GM18511 (cell line): Measurements from ENCODE around the gene MRAP2.
"Not testable (repeated sequence)": the region's sequence is repeated elsewhere in the genome, so short reads cannot be mapped to it uniquely, and the experiment has no call there.

ENCODE experiments used
- ATAC-seq: cut with Tn5 transposase; IDR thresholded peaks from one replicate; pipeline ENCODE4 v1.9.1; 2021; ENCODE audit warnings: mild to moderate bottlenecking, moderate library complexity; ENCODE audit not compliant: unreplicated experiment

The MRAP2 gene

DNA sequence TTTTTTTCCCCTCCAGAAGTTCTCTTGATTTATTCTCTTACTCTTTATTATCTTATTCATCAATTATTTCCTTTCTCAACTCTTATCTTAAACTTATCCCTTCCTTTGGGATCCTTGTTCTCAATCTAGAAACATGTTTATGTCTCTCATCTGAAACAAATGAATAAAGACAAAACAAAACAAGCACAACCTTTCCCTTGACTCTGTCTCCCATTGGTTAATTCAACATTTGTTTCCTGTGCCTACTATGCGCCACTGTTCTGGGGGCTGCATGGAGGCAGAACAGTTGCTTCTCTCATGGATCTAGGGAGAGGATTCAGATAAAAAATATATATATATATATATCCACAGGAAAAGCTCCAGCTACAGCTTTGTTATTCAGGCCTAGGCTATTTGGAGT is 5.2 kb upstream of the MRAP2 start:
- ATAC-seq = no peak

DNA sequence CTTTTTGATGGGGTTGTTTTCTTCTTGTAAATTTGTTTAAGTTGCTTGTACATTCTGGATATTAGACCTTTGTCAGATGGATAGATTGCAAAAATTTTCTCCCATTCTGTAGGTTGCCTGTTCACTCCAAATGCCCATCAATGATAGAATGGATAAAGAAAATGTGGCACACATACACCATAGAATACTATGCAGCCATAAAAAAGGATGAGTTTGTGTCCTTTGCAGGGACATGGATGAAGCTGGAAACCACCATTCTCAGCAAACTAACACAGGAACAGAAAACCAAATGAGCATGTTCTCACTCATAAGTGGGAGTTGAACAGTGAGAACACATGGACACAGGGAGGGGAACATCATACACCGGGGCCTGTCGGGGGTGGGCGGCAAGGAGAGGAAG is 1.6 kb upstream of the MRAP2 start:
- not testable (repeated sequence) for ATAC-seq

DNA sequence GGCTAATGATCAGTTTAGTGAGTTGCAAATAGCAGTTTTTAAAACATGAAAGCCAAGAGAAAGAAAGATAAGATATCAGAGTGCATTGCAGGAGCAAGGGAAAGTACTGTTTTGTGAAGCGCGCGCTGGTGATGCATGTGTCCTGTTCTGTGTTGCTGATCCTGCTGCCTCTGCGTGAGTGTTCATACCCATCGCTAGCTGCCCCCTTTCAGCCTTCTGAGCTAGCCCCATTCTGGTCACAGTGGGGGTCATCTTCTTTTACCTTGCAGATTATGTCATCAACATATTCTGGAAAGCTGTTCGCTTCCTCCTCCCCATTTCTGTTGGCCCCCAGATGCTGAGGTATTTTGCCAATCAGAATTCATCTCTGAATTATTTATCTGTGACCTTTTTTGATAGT is 1.9 kb downstream of the MRAP2 start:
- no peak for ATAC-seq

DNA sequence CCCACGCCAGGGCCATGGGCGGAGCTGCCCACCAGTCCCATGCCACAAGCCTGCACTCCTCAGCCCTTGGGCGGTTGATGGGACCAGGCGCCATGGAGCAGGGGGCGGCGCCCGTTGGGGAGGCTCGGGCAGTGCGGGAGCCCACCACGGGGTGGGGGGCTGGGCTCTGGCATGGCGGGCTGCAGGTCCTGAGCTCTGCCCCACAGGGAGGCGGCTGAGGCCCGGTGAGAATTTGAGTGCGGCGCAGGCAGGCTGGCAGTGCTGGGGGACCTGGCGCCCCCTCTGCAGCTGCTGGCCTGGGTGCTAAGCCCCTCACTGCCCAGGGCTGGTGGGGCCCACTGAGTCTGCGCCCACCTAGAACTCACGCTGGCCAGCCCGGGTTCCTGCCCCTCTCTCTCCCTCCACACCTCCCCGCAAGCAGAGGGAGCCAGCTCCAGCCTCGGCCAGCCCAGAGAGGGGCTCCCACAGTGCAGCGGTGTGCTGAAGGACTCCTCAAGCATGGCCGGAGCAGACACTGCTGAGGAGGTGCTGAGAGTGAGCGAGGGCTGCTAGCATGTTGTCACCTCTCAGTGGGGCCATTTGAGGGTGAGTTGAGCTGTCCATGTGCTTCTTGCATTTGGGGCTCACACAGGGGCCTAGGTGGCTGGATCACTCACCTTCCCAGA is 4.0 kb downstream of the MRAP2 start:
- ATAC-seq = no peak

DNA sequence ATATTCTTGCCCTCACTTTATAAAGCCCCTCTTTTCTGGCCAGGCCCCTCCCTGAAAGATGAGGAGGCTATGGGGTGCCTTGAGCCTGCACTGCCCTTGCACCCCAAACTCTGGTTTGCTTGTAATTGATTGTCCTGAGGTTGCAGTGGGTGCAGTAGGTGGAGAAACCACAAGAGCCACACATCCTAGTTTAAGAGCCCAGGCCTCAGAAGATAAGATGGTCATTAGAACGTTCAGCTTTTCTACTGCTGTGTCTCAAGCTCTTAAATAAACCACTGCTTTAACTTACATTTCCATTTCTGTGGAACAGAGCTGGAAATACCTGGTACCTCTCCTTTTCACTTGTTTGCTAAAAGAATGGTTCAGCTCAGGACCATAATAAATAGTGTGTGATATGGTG is 9.0 kb downstream of the MRAP2 start:
- no peak for ATAC-seq

DNA sequence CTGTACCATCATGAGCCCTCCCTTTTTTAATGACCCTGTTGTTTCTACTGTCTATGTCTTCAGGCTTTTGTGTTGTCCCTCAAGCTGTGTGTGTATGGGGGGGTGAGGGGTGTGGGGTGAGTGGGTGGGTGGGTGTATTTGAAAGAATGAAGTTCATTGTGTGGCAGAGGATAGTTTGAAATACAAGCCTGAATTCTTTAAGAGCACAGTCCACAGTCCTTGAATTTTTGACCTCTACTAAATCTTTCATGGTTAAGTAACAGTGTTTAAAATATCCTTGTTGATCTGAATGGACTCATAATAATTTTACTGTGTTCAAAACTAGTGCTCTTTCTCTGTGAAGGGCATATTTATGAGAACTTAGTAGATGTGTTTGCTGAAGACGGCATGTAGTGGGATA is 10.0 kb downstream of the MRAP2 start:
- no peak for ATAC-seq

DNA sequence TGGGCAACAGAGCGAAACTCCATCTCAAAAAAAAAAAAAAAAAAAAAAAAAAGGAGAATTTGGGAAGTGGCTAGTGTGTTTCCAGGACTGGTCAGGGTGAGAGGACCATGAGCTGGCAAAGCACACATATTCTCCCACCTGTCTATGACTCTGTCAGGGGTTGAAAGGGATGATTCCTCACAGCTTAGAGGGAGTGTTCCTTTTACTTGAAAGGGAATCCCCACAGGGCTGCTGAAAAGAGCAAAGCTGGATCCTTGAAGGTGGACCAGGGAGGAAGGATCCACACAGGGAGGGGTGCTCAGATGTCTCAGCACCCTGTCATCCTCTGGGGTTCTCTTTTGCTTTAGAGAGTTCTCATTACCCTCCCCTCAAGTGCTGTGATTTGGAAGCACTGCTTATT is 13.2 kb downstream of the MRAP2 start:
- ATAC-seq = no peak

DNA sequence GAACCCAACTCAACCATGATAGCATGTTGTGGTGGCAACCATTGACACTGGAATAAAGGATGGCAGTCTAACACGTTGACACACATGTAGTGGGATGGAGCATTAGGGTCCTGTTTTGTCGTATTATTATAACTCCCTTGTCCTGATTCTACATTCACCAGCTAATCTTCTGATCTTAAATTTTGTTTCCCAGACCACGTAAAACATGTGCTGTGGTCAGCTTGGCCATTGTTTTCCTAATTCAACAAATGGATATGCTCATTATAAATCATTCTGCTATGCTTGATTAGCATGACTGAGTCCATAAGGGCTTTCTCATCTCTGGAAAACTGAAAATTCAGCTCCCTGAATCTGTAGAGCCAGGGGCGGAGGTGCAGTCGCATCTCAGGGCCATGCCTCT is 15.0 kb downstream of the MRAP2 start:
- ATAC-seq = no peak

DNA sequence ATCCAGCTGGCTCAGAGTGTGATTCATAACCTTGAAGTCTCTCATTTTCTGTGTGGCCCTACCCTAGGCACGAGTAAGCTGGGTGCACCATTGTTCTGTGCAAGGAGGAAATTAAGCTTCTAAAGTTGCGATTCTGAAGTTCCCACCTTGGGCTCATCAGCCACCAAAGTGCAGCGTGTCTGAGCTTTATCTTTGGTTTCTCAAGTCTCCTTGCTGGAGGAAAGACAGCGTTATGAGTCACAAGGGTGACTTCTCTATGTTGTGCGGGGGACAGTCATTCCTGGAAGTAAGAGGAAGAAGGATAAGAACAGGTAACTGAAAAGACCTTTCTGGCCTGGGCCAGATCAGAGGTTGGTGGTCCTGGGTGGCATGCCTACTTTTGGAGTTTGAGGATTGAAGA is 16.8 kb downstream of the MRAP2 start:
- no peak for ATAC-seq

DNA sequence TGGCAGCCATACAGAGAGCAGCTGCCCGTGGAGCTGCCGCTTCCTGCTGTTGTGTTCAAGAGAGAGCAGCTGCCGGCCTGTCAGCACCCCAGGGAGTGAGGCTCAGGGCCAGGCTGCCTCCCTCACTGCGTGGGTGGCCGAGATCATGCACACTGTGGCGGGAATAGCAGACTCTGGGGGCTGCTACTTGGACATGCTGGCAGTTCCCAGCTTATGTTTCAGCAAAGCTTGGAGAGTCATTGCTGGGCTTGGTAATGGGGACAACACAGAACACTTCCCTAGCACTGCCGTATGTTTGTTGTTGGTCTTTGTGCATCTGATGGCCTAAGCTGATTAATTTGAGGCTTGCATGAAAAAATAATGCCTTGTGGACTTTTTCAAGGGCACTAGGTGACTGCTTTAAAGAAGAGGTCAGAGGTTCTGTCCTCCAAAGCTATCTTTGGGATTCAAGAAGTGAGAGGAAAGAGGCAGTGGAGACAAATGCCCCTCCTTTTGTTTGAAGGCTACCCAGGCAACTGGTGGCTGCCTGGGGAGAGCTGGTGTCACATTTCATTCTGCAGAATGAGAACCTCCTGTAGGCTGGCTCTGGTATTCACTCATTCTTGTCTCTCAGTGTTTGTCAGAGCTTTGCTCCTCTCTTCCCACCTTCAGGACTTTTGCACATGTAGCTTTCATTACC is 18.8 kb downstream of the MRAP2 start:
- ATAC-seq = no peak

DNA sequence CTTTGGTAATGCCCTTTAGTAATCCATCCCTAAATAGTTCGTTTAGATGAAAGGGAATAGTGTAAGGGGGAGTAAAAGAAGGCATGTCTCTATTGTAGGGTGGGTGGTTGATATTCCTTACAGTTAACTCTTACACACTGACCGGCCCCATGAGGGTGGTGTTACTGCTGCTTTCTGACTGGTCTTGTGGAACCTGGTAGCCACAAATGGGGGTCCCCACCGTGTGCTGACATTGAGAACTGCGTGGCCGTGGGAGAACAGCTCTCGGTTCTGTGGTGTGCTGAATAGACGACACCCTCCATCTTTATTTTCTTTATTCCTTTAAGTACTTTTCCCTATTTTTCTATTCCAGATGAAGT is 19.3 kb downstream of the MRAP2 start:
- no peak for ATAC-seq

DNA sequence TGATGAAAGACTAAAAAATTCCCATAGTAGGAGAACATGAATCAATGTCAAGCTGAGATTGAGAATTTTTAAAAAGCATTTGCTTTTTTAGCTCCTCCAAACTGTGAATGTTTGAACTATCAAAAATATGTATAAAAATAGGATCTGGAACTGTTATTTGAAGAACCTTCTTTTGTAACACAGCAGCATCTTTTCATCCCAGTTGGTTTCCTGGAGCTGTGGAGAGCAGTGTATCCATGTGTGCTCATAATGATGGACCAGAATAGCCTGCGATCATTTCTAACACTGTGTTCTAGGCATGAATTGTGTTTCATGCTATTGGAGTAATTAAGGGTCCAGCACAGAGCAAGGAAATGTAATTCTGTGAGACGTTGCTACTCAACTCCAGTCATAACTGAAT is 22.1 kb downstream of the MRAP2 start:
- no peak for ATAC-seq

DNA sequence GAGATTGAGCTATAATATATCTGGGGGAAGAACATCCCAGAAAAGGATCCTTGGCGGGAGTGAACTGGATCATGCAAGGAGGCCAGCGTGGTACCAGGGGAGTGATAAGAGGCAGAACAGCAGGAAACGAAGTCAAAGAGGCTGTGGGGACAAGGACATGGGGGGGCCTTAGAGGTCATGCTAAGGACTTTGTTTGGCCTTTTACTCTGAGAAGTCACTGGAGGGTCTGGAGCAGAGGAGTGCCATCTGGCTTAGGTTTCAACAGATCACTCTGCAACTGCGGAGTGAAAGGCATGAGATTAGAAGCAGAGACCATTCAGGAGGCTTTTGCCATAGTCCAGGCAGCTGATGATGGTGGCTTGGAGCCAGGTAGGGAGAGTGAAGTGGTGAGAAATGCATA is 24.3 kb downstream of the MRAP2 start:
- ATAC-seq = no peak

DNA sequence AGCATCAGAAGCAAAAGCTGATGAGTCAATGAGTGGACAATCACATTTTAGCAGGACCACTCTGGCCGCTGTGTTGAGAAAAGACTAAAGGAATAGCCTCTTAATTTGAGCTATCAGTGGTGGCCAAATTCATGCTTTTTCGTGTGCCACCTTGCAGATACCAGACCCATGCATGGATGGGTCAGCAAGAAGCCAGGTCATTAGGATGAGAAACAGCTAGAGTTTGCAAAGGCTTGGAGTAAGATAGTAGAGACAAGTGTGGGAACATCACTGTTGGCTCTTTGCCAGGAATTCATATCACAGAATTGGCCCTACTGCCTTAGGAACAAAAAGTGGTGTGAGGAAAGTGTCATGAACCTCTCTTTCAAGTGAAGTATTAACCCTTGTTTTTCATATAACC is 25.5 kb downstream of the MRAP2 start:
- no peak for ATAC-seq

DNA sequence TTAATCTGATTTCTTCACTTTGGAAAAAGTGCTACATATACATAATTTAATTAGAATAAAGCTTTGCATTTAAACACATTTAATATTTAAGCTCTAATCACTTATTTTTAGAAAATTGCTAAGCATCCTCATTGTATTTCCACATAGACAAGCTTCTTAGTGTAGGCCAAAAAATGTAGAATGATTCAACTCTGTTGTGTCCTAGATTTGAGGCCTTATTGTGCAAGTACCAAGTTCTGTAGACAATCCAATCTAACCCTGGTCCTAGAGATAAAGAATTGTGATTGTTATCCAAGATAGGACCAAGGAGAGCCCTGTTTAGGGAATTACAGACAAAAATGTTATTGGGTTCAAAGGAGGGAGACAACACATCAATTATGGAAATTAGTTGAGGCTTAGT is 27.6 kb downstream of the MRAP2 start:
- ATAC-seq = no peak

DNA sequence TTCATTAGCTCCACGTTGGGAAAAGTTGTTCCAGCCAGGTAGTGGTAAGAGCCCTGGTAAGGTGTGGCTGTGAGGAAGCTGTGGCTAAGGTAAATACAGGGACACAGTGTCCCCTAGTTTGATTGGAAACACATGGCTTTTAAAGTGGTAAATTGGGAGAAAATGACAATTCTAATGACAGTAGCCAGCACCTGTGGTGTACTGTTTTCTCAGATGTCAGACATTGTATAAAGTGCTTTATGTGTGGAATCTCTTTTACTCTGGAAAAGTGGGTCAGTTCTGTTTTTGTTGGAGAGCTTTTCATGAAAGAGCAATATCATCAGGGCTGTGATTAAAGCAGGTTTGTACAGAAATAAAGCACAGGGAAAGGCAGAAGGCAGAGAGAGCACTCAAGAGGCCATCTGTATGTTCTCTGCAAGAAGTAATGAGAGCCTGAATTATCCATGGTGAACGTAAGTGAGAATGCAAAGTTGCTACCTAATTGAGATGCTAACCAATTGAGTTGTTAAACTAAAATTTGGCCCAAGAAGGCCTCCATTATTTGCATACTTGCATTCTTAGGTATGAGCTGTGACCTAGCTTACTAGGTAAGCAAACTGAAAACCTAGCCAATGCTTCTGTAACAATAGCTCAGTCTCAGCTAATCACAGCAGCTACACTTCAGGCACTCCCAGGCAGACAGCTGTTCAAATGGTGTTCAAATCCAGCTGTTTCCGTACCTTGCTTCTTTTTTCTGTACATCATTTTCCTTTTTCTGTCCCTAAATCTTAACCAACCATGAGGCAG is 28.2 kb downstream of the MRAP2 start:
- ATAC-seq = no peak

DNA sequence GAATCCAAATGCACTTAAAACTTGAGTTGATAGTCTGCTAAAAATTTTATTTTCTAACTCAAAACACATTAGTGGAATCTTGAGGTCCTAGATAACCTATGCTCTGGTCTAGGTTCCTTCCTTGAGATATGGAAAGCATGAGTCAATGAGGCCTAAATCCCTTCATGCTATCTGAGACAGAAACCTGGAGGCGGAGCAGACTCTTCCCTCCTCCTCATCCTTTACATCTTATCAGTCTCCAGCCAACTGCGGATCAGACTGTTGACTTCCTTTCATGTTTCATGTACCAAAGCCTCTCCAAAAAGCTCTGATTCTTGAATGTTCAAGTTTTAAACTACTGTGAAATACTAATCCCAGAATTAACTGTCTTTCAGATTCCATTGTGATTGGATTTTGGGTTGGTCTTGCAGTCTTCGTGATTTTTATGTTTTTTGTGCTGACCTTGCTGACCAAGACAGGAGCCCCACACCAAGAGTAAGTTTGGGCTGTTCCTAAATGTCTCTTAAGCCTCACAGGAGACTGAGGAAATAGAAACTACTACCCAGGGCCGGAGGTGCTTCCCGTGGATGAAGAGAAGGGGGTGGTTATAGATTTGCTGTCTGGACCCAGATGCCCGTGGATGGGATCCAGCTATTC is 29.1 kb downstream of the MRAP2 start:
- ATAC-seq = no peak

DNA sequence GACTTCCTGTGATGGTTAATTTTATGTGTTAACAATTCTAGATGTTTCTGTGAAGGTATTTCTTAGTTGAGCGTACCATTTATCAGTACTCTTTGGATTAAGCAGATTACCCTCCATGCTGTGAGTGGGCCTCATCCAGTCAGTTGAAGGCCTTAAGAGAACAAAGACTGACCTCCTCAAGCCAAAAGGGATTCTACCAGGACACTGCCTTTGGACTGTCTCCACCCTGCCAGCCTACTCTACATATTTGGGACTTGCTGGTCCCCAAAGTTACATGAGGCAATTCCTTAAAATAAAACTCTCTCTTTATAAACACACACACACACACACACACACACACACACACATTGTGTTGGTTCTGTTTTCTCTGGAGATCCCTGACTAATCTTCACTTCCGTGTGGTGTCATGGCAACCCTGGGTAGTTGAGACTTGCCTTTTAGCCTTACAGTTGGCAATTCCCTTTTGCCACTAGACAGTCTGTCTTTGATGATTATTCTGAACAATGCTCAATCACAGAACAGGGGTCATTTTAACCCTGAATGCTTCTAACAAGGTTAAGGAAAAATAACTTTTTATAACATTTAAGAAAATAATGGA is 32.2 kb downstream of the MRAP2 start:
- ATAC-seq = no peak

DNA sequence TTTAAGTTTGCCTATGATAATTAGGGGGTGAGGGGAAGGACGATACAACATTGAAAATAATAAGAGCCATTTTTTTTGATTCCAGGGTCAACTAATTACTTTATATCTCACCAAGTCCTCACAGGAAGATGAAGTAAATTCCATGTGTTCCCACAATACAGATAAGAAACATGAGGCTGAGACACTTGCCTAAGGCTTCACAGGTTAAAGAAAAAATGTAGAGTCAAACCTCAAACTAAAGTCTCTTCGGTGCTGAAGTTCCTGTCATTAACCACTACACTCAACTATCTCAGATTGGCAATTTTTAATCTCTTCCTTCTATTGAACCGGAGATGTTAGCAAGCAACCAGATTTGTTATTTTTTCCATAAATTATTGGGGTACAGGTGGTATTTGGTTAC is 33.0 kb downstream of the MRAP2 start:
- ATAC-seq = no peak

DNA sequence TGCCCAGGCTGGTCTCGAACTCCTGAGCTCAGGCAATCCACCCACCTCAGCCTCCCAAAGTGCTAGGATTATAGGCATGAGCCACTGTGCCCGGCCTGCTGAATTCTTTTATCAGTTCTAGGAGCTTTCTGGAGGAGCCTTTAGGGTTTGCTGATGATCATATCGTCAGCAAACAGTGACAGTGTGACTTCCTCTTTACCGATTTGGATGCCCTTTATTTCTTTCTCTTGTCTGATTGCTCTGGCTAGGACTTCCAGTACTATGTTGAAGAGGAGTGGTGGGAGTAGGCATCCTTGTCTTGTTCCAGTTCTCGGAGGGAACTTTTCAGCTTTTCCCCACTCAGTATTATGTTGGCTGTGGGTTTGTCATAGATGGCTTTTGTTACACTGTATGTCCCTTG is 35.3 kb downstream of the MRAP2 start:
- ATAC-seq = not testable (repeated sequence)

DNA sequence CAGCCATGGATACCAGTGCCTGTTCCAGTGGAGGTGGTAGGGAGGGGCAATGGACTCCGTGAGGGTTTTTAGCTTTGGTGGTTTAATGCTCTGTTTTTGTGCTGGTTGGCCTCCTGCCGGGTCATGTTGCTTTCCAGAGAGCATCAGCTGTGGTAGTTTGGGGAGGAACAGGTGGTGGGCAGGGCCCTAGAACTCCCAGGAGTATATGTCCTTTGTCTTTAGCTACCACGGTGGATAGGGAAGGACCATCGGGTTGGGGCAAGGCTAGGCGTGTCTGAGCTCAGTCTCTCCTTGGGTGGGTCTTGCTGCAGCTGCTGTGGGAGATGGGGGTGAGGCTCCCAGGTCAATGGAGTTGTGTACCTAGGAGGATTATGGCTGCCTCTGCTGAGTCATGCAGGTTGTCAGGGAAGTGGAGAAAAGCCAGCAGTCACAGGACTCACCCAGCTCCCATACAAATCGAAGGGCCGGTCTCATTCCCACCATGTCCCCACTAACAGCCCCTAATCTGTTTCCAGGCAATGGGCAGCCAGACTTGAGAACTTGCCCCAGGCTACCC is 38.9 kb downstream of the MRAP2 start:
- ATAC-seq = no peak
